Measurements from ENCODE around the gene PLA2G5. TPM values are rescaled to one million over a fixed set of nuclear protein-coding genes. Genes with fewer than 3 reads are reported as not detected.
"Not testable (repeated sequence)": the region's sequence is repeated elsewhere in the genome, so short reads cannot be mapped to it uniquely, and the experiment has no call there.

PLA2G5 gene
- total RNA-seq, 1 donor from 2014 or later: not detected

GRCh38 chr1:20052386-20052785 is 17.6 kb upstream of the PLA2G5 start:
- DNase-seq: no peak
- Mint-ChIP-seq H3K9me3 (ENCODE audit: unreplicated experiment) (peaks cover 6% of the 10 kb centered on the region), H3K36me3 (ENCODE audit: unreplicated experiment) (peaks cover 13% of the 10 kb centered on the region), H3K27me3 (ENCODE audit: unreplicated experiment) (no peaks in the 10 kb centered on the region), H3K4me1 (ENCODE audit: low read depth, unreplicated experiment) (no peaks in the 10 kb centered on the region), H3K27ac (ENCODE audit: unreplicated experiment) (no peak overlapping the region), H3K4me3 (ENCODE audit: unreplicated experiment) (no peak overlapping the region)
- no peak for TF ChIP-seq CTCF (IDR thresholded peaks at IDR 0.05; ENCODE audit: partially characterized antibody, unreplicated experiment)

GRCh38 chr1:20057886-20058420 is 12.0 kb upstream of the PLA2G5 start:
- Mint-ChIP-seq H3K9me3 (ENCODE audit: unreplicated experiment) (no peaks in the 10 kb centered on the region), H3K4me3 (ENCODE audit: unreplicated experiment) (no peak overlapping the region), H3K4me1 (ENCODE audit: low read depth, unreplicated experiment) (no peaks in the 10 kb centered on the region), H3K36me3 (ENCODE audit: unreplicated experiment) (no peaks in the 10 kb centered on the region), H3K27me3 (ENCODE audit: unreplicated experiment) (no peaks in the 10 kb centered on the region), H3K27ac (ENCODE audit: unreplicated experiment) (no peak overlapping the region)
- no peak for TF ChIP-seq CTCF (IDR thresholded peaks at IDR 0.05; ENCODE audit: partially characterized antibody, unreplicated experiment)
- DNase-seq: no peak

GRCh38 chr1:20058531-20058930 is 11.5 kb upstream of the PLA2G5 start:
- DNase-seq: no peak
- H3K9me3 Mint-ChIP-seq (ENCODE audit: unreplicated experiment): no peaks in the 10 kb centered on the region
- H3K27ac Mint-ChIP-seq (ENCODE audit: unreplicated experiment): no peak overlapping the region
- H3K36me3 Mint-ChIP-seq (ENCODE audit: unreplicated experiment): no peaks in the 10 kb centered on the region
- H3K4me1 Mint-ChIP-seq (ENCODE audit: low read depth, unreplicated experiment): no peaks in the 10 kb centered on the region
- H3K27me3 Mint-ChIP-seq (ENCODE audit: unreplicated experiment): no peaks in the 10 kb centered on the region
- no peak for TF ChIP-seq CTCF (IDR thresholded peaks at IDR 0.05; ENCODE audit: partially characterized antibody, unreplicated experiment)
- no peak overlapping the region for H3K4me3 Mint-ChIP-seq (ENCODE audit: unreplicated experiment)

GRCh38 chr1:20059847-20060246 is 10.1 kb upstream of the PLA2G5 start:
- Mint-ChIP-seq H3K9me3 (ENCODE audit: unreplicated experiment) (no peaks in the 10 kb centered on the region), H3K36me3 (ENCODE audit: unreplicated experiment) (no peaks in the 10 kb centered on the region), H3K27ac (ENCODE audit: unreplicated experiment) (no peak overlapping the region), H3K27me3 (ENCODE audit: unreplicated experiment) (no peaks in the 10 kb centered on the region), H3K4me3 (ENCODE audit: unreplicated experiment) (no peak overlapping the region), H3K4me1 (ENCODE audit: low read depth, unreplicated experiment) (no peaks in the 10 kb centered on the region)
- no peak for DNase-seq
- TF ChIP-seq CTCF (IDR thresholded peaks at IDR 0.05; ENCODE audit: partially characterized antibody, unreplicated experiment): no peak

GRCh38 chr1:20060791-20061190 is 9.2 kb upstream of the PLA2G5 start:
- H3K27me3 Mint-ChIP-seq (ENCODE audit: unreplicated experiment); H3K9me3 Mint-ChIP-seq (ENCODE audit: unreplicated experiment); H3K4me3 Mint-ChIP-seq (ENCODE audit: unreplicated experiment); H3K36me3 Mint-ChIP-seq (ENCODE audit: unreplicated experiment); H3K4me1 Mint-ChIP-seq (ENCODE audit: low read depth, unreplicated experiment); H3K27ac Mint-ChIP-seq (ENCODE audit: unreplicated experiment); DNase-seq: not testable (repeated sequence)

Measured in glutamatergic neuron (in vitro differentiated cells).